CD4-positive, alpha-beta T cell treated with Interleukin-15 for 4 hours (primary cell): ENCODE data around the gene PPP1R14B.
"Not testable (repeated sequence)": the region's sequence is repeated elsewhere in the genome, so short reads cannot be mapped to it uniquely, and the experiment has no call there.

Experiments
- DNase-seq: peaks from one replicate; pipeline ENCODE4 v3.0.0-alpha.2; 2020; ENCODE audit warnings: low spot score

PPP1R14B gene

DNA sequence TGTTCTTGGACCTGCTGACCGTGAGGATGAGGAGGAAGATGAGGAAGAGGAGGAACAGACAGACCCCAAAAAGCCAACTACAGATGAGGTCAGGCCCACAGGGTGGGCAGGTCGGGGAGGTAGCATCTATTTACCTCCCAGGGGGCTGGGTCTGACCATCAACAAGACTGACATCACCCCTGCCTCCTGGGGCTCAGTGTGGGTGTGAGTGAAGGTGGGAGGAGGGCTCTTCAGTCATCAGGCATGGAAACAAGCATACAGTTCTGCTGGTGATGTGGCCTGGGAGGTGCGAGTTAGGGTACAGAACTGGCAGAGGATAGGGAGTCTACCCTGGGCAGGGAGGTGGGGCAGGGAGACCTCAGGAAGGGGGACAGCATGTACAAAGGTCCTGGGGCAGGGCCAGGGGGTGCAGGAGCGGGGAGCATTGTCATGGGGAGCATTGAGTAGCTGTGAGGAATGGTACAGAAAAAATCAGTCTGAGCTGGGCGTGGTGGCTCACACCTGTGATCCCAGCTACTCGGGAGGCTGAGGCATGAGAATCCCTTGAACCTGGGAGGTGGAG, 13.5 kb upstream of the PPP1R14B start:
- no peak for DNase-seq

DNA sequence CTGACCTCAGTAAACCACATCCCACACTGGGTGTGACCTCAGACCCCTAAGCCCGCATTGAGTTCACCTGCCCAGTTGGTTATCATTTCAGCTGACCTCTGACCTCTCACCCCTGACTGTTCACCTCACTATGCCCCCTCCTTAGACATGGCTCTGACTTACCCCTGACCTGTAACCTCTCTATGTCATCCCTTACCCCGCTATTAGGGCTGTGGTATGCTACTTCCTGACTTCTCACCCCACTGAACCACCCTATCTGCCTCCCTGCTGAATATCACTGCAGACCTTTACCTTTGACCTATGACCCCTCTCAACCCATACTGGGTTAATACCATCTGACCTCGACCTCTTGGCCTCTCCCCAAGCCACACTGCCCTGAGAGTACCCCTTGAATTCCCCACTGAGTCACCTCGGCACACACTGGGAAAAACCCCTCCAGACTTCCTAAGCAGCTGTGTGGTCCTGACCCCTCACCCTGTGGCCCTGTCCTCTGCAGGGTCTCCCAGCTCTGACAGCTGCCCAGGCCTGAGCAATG, 12.9 kb upstream of the PPP1R14B start:
- DNase-seq = no peak

DNA sequence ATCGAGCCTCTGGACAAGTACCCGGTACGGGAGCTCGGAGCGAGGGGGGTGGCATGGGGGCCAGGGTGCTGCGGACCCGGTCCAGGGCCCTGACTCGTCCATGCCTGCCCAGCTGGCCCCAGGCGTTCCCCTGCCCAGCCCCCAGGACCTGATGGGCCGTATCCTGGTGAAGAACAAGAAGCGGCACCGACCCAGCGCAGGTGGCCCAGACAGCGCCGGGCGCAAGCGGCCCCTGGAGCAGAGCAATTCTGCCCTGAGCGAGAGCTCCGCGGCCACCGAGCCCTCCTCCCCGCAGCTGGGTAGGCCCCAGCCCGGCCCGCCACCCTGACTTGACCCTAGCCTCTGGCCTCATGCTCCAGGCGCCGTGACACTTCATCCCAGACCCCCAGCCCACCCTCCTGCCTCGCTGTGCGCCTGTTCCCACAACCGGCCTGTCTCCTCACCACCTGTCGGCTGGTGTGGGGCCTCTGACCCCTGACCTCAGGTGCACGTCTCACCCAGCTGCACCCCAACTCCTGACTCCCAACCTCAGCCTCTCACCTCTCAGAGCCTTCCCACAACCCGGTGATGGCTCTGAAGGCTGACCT, 12.3 kb upstream of the PPP1R14B start:
- DNase-seq = no peak

DNA sequence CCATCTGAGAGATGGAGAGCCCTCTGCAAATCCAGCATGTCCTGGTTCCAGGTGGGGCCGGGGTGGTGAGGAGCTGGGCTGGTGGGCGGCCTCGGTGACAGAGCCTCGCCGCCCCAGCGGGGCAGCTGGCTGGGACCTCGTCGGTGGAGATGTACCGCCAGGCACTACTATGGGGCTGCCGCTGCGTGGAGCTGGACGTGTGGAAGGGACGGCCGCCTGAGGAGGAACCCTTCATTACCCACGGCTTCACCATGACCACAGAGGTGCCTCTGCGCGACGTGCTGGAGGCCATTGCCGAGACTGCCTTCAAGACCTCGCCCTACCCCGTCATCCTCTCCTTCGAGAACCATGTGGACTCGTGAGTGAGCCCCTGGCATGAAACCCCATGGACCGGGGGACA, 11.6 kb upstream of the PPP1R14B start:
- no peak for DNase-seq

DNA sequence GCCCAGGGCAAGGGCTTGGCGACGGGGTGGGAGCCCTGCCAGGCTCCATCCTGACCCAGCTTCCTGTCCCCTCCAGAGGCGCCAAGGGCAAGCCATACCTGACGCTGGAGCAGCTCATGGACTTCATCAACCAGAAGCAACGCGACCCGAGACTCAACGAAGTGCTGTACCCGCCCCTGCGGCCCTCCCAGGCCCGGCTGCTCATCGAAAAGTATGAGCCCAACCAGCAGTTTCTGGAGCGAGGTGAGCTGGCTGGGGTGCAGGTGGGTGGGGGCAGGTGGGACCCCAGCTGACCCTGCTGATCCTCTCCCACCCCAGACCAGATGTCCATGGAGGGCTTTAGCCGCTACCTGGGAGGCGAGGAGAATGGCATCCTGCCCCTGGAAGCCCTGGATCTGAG, 9.6 kb upstream of the PPP1R14B start:
- DNase-seq = no peak

DNA sequence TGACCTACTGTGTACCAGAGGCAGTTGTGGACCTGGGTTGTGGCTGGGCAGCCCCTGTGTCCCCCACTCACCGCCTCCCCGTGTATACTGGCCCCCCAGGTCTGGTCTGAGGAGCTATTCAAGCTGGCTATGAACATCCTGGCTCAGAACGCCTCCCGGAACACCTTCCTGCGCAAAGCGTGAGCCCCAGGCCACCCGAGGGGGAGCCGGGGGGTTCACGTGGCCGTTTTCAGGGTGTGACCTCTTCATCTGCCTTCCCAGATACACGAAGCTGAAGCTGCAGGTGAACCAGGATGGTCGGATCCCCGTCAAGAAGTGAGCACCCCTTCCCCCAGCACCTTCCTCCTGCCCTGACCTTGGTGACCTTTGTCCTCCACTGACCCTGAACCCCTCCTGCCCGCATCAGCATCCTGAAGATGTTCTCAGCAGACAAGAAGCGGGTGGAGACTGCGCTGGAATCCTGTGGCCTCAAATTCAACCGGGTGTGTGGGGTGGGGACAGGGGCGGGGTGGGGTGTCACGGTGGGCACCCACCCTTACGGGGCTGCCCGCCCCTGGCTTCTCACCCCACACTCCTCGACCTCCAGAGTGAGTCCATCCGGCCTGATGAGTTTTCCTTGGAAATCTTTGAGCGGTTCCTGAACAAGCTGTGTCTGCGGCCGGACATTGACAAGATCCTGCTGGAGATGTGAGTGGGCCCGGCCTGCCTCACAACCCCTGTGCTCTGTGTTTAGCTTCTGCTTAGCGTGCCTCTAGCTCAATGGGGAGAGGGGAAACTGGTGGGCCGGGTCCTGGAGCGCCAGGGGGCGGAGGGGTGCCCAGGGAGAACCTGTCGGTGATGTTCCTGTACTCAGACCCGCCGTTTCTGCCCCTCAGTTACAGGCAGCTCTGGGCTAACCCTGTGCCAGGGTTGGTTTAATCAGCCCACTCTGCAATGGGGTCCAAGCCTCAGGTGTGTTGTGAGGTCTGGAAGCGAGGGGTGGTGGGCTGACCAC, 8.7 kb upstream of the PPP1R14B start:
- DNase-seq = no peak

DNA sequence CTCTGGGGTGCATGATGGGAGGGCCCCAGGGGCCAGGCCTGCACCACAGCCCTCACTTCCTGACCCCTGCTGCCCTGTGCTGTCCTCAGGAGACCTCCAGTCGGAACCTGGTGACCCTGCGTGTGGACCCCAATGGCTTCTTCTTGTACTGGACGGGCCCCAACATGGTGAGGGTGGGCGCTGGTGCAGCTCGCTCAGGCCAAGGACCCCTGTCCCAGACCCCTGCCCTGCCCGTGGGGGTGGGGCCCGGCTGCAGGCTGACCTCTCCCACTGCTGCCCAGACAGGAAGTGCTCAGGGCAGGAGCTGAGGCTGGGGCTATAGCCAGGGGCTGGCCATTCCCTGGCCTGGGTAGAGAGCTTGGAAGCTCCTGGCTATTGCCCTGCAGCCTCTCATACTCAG, 7.6 kb upstream of the PPP1R14B start:
- DNase-seq = no peak

DNA sequence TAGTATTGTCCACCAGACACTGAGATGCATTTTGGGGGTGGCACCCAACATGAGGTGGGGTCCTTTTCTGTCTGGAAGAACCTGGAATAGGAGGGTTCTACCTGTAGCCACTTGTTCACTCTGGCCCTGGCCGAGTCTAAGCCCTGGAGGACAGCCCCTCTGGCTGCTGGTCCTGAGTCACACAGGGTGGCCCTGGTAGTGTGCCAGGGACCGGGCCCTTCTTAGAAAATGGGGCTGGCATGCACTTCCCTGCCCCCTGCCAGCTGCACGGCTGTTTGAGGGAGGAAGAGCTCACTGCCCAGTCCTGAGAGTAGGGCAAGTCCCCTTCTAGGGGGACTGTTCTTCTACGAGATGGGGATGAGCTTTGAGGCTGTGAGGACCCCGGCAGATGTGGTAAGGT, 6.7 kb upstream of the PPP1R14B start:
- DNase-seq = no peak

DNA sequence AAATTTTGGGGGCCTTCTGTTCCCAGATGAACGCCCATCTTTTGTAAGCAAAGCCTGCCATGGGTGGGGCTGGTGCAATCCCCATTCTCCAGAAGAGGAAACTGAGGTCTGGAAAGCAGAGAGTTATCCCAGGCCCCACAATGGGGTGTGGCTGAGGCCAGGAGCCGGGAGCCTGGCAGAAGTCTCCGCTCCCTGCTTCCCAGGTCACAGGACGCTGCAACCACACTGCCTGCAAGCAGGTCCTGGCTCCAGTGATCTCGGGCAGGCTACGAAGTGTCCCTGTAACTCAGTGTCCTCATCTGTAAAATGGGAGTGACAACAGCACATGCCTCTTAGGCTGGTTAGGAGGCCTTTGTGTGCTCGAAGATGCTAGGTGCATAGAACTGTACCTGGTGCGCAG, 6.3 kb upstream of the PPP1R14B start:
- no peak for DNase-seq

DNA sequence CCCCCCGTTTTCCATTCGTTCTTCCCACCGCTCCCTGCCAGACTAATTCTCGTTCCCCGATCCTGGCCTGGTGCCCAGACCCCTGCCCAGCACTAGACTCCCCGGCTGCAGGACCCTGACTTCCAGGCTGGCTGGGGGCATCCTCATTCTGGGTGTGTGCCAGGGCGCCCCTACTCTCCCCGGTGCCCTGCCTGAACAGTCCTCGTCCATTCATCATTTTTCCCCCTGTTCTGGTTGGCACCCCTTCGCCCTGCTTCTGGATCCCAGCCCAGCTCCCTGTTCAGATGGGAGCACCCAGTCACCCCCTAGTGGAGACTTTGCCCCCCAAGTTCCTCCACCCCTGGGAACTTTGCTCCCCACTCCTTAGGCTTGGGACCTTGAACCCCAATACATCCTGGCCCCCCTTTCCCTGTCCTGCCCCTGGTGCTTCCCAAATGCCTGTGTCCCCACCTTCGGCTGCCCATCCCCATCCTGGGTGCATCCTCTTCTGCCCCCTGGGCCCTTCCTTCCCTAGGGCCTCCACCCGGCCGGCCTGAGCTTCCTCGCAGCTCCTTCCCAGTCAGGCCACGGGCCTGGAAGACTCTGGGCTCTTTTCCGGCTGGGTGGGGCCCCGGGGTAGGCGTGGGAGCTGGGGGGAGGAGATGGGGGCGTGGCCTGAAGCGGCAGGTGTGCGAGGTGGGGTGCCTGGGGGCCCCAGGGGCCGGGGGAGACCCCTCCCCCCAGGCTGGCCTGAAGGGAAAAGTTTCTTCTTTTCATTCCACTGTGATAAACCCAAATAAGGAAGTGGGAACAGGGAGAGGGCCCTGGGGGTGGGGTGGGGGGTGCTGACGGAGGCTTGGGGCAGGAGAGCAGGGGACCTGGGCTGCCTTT, 5.5 kb upstream of the PPP1R14B start:
- no peak for DNase-seq

DNA sequence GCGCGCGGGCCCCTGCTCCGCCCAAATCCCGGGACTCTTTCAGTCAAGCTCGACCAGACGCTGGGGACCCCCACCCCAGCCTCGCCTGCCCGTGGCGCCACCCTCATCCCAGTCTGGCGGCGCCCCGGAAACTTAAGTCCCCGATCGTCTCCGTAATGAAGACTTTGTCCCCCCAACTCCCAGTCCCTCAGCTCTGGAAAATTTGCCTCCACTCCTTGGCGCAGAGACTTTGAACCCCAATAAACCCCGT, 4.9 kb upstream of the PPP1R14B start:
- DNase-seq = no peak

DNA sequence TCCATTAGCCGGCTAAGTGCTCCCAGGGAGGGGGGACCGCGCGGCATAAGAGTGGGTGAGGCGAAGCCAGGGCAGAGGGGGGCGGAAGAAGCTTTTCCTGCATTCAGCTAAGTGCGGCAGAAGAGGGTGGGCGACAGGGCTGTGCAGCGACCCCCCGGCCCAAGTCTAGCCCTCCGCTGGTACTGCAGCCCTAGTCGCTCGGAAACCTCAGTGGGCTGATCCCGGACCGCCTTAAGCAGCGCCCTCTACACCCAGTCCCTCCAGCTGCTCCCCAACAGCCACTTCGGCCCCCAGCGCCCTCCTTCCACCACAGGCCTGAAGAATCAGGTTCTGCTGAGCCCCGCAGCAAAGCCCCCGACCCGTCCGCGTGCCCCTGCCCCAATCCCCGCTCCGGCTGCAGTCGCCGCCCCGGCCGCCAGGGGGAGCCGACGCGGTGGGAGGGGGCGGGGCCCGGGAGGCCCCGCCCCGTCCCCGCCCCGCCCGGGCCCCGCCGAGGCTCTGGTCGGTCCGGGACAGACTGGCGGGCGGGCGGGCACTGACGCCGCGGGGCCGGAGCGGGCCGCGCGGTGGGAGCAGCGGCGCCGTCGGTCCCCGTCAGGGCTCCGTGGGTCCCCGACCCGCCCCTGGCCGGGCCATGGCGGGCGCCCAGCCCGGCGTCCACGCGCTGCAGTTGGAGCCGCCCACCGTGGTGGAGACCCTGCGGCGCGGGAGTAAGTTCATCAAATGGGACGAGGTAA, 4.4 kb upstream of the PPP1R14B start, which contains the start of gene PLCB3:
TSS of gene PLCB3 (plus strand) at position 515 of the 737 bp plus-strand sequence. CDS start at position 635, 120 bp downstream.
- peak; percentile 55 for DNase-seq

DNA sequence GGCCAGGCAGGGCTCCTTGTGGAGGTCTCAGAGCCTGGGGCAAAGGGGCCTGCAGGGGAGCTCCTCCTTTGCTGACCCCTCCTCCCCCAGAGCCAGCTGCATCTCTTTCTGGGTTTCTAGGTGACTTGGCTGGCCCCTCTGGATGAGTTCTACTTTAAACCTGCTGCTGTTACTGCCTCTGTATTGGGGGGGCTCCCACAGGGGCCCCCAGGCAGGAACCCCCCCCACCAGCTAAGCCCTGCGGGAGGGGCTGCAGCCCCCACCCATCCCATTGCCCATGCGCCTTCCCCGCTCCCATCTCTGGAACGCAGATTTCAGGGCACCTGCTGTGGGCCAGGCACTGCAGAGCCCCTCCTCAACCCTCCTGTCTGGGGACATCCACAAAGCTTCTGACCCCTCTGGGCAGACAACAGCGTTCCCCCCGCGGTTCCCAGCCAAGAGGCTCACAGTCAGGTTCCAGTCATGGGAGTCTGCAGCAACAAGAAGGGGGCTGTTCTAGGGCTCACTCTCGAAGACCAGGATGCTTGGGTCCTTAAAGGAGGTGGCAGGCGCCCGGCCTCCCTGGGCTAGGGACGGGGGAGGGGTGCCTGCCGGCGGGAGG, 3.8 kb upstream of the PPP1R14B start:
- DNase-seq = no peak

DNA sequence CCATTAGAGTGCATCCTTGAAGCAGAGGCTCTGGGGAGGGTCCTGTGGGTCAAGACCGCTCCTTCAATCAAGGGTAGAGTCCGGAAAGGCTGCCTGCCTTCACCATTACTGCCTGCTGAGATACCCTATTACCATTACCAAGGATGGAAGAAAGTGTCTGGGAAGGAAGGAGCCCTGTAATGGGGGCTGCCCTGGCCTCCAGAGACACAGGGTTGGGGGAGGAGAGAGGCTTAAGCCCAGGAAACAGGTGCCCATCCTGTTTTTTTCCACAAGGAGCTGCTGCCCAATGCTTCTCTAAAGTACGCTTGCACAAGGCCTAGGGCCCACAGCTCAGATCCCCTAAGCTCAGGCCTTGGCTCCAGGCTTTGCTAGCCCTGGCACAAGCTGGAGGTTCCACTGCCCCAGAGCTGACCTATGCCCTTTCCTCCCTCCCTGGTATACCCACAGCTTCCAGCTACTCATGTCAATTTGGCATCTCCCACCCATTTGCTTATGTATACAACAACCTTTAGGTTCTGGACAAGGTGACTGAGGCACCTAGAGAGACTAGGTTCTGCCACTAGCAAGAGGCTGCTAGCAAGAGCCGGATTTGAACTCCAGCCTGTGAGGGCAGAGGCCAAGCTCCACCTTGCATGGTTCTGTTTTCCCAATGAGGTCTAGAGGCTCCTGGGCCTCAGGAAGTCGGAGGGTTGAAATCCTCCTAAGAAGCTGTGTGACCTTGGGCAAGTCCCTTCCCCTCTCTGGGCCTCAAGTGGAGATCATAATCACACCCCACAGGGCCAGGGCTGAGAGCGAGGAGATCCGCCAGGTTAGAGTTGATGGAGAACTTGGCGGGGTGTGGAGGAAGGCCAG, 3.0 kb upstream of the PPP1R14B start:
- DNase-seq = no peak

DNA sequence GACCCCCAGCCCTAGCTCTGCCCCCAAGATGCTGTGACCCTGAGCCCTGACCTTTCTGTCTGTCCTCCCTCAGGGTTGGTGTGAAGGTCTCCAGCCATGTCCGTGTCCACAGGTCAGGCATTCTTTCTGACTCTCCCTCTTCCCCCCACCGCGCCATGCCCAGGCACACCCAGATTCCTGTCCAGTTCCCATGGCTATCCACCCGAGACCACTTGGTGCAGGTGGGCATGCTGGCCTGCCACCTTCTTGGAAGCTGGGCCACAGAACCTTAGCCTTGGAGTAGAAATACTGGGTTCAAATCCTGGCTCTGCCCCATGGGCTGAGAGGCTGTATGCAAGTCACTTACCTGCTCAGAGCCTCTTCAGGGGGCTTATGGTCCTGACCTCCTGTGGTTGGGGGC, 2.3 kb upstream of the PPP1R14B start:
- DNase-seq = no peak

DNA sequence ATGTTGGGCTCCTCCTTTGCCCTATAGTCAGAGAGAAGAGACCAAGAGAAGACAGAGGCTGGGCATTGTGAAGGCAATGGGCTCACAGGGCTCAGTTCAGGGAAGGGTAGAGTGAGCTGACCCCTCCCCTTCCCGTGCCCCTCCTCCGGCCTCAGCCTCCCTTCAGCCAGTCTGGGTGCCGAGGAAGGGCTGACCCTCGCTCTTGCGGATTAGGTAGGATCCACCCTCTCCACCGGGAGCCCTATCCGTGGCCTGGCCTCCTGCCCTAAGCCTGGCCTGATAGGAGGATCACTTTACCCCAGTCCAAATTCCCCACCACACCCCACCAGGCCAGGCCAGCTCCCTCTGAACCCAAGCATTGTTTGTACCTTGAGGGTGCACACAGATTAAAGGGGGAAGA, 1.8 kb upstream of the PPP1R14B start:
- no peak for DNase-seq

DNA sequence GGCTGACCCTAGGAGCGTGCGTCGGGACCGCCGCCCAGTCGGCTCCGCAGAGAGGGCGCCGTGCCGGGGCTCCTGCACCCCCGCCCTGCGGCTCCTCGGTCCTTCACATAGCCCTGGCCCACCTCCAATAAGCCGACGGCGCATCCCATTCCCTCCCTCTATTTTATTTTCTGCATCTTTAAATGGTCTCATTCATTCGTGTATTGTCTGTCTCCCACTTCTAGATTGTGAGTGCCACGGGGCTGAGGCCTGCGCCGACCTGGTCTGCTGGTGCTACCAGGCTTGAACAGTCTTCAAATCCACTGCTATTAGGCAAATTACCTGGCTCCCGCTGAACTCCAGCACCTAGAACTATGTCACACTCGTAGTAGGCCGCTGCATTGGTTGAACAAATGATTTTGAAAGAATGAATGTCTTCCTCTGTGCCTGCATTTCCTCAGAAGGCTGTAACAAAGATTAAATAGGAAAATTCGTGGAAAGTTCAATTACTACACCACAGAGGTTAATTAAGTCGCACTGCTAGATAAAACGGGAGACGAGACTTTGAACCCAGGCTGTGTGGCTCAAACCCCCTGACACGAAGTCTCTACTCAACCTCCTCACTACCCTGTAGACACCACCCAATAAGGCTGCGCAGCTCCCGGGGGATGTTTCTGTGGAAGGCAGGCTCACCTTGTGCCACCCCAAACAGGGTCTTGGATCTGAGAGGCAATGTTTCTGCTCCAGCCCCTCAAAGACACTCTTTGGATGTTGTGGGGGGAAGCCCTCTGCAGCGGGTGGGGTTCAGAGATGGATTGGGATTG, 1.2 kb upstream of the PPP1R14B start:
- DNase-seq = no peak

DNA sequence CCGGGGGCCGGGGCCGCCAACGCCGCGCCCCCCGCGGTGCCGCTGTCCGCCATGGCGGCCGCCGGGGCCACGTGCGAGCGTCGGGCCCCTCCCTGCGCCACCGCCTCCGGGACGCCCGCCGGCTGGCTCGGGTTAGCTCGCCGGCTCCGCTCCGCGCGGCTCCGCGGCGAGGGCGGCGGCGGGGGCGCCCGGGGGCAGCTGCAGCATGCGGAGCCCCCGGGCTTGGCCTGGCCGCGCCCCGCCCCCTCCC, 197 bp downstream of the PPP1R14B start:
- DNase-seq = not testable (repeated sequence)

DNA sequence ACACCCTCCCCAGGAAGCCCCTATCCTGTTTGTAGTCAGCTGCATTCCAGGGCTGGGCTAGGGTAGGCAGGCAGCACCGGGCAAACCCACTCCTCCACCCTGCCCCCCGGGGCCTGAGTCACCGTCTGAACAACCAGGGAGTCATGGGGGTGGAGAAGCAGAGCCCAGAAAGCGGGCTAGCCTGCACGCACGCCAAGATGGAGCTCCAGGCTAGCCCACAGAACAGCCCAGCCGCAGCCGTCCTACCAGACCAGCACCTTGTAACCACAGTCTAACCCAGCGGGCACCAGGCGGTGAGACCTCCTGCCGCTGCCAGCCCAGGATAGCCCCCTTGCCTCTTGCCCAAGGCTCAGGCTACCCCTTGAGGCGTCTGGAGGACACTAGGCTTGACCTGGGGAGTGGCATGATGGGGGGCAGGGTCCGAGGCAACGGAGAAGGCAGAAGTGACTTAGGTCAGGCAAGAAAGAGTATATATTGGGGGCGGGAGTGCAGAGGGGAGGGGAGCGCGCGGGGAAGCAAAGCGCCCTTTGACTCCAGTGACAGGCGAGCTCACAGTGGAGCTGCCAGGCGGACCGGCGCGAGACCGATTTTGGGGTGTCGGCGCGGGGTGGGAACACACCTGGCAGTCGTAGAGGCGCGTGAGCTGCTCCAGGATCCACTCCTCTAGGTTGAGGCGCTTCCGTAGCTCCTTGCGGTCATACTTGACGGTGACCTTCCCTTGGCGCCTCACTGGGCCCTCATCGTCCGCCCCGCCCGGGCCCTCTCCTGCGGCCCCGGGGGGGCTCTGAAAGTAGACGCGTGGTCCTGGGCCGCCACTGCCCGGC, 734 bp downstream of the PPP1R14B start:
- peak; percentile 80 for DNase-seq
